Raji (cell line): ENCODE measurements around the gene NCF4.

Experiments
- POLR2A ChIP-seq: IDR thresholded peaks from 2 replicates; pipeline ENCODE4 v1.6.1; 2011; ENCODE audit warnings: low read depth, low read length, control low read depth; ENCODE audit not compliant: insufficient read depth

Gene NCF4

DNA sequence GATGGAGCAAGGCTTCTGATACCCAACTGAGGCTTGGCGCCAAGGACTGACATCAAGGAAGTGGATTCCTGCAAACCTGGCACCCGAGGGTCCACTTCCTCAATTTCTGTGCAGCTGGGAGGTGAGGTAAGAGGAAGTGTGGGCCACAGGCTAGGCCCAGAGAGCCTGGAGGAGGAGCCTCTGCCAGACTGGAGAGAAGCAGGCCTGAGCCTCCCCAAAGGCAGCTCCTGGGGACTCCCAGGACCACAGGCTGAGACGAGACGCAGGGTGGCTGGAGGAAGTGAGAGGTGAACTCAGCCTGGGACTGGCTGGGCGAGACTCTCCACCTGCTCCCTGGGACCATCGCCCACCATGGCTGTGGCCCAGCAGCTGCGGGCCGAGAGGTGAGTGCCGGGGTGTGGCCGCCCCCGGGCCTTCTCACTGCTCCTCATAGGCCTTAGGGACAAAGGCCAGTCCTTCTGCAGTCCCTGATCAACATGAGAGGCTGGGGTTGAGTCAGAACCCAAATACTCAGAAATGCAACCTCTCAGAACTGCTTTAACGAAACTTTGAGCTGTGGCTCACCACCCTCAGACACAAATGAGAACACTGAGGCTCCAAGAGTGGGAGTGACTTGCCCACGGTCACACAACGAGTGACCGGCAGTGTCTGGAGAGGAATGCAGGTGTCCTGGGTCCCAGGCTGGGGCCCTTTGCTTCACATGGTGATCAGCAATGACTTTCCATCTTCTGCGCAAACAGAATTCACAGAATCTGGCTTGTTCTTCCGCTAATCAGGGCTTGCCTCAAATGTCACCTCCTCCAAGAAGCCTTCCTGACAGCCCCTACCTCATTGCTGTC is at the start of gene NCF4:
NCF4 (plus strand) TSS at position 186 of the 839 bp plus-strand sequence; CDS start at position 352, 166 bp downstream.
- TF ChIP-seq POLR2A: peak; percentile 68

DNA sequence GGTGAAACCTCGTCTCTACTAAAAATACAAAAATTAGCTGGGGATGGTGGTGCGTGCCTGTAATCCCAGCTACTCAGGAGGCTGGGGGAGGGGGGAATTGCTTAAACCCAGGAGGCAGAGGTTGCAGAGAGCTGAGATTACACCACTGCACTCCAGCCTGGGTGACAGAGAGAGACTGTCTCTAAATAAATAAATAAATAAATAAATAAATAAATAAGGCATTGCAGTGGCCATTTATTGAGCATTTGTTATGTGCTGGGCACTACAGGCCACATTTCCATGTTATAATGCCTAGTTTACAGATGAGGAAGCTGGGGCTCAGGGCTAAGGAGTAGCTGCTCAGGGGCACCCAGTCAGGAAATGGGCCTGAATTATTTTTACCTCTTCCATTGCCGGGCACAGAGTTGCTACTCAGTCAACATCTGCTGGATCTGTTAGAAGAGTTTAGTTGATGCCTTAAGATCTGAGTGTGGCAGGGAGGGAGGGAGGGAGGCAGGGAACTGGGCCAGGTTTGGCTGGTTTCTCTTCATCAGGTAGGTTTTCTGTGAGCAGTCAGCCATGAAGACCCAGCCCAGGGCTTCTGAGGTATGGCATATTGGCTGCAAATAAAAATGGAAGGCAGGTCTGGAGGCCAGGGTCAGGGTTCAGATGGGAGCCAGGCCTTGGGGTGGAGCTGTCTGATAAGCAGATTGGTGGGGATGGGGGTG is 49.6 kb upstream of the NCF4 start:
- TF ChIP-seq POLR2A: no peak

DNA sequence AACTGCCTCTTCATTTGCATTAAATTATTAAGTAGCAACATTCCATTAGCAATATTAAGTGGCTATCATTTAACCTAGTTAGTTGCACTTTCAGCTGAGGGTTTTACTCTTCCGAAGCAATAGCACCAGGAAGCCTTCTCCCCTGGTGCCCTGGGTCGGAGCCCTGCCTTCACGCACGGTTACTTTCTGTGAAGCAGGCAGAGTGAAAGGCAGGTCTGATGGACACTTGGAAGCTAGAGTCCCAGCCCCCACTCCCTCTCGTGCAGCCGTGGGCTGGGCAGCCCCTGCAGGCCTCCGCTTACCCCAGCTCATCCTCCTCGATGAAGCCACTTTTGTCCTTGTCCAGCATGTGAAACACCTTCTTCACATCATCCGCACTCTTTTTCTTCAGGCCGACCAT is 46.0 kb upstream of the NCF4 start:
- no peak for TF ChIP-seq POLR2A

DNA sequence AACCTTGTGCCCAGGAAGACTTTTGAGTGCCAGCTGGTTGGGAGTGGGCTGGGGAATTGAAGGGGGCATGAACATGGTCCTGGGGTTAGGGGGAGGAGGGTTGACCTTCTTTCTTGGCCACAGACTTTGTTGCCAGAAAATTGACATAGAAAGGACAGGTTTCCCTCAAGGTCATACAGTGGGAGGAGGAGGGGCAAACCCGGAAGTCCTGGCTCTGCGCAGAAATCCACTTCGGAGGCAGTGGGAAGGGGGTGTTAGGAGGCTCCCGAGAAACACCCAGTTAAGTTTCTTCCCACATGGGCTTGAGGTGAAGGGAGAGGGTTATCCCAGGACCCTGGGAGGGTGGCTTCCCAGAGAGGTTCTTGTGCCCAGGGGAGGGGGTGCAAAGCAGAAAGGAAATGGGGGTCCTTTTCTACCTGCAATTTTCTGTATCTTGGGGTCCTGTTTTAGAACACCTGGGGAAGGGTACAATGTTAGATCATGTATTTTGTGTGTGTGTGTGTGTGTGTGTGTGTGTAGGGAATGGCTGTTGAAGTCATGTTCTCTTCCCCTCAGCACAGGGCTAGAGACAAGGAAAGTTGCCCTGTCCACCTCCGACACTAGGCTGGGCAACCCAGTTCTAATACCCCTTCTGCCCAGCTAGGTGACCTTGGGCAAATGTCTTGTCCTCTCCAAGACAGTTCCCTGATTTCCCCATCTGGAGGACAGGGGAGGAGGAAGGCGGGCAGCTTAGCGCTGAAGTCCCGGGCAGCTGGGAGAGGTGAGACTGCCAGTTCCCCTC is 45.1 kb upstream of the NCF4 start:
- no peak for TF ChIP-seq POLR2A

DNA sequence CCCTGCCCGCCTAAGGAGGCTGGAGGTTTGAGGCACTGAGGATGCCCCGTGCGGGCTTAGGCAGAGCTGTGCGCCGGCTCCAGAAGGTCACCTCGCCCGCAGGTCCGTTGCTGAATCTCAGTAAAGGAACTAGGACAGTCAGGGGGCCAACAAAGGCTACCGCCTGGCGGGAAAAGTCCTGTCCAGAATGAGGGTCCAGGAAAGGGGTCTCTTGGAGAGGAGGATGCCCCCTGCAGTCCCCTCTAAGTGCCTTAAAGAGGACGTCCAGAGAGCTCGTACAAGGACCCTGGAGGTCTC is 44.5 kb upstream of the NCF4 start:
- no peak for TF ChIP-seq POLR2A

DNA sequence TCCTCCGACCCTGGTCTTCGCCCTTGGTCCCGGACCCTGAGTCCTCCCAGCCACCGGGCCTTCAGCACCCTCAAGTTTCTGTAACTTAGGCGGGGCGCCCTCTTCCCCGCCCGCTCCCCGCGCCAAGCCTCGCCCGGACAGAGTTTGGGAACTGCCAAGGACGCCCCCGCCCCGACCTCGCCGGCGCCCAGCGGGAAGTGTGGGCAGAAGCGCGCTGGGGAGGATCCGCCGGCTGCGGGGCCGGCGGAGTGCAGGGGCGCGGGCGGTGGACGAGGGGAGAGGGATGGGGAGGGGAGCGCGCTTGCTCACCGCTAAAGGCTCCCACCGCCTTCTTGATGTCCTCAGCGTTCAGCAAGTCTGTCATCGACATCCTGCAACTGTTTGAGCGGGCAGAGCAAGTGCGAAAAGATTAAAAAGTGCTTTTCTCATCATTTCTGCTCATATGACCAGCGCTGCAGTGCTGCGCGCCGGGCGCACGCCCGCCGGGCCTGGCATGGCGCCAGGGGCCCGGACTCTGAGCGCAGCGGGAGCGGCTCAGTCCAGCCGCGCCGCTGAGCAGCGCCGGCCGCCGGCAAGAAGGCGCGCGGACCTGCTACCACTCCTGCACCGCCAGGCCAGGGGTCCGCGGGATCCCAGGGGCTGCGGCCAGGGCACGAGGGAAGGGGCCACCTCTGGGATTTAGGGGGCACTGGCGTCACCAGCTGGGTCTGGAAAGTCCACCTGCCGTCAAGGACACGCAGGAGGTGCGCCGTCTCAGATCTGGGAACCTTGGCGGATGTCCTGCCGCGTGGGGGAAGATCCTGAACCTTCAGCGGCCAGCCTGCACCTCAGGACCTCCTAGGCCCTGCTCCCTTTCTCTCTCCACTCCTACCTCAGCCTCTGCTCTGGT is 43.9 kb upstream of the NCF4 start, which contains the start of gene PVALB:
PVALB (minus strand) TSS at position 400 of the 889 bp plus-strand sequence; CDS start at position 370, 30 bp downstream.
- no peak for TF ChIP-seq POLR2A

DNA sequence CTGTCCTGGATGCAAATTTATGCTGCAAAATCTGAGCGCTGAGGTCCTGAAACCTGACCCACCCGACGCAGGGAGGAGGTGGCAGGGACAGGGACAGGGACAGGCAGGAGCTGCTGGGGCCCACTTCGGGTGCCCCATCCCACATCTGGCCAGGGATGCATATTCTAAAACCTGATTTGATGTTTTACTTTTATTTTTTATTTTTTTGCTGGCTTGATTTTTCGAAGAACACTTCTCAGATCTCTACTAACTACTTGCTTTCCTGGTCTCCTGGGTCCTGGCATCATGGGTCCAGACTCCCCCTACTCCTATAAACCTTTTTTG is 43.3 kb upstream of the NCF4 start:
- no peak for TF ChIP-seq POLR2A

DNA sequence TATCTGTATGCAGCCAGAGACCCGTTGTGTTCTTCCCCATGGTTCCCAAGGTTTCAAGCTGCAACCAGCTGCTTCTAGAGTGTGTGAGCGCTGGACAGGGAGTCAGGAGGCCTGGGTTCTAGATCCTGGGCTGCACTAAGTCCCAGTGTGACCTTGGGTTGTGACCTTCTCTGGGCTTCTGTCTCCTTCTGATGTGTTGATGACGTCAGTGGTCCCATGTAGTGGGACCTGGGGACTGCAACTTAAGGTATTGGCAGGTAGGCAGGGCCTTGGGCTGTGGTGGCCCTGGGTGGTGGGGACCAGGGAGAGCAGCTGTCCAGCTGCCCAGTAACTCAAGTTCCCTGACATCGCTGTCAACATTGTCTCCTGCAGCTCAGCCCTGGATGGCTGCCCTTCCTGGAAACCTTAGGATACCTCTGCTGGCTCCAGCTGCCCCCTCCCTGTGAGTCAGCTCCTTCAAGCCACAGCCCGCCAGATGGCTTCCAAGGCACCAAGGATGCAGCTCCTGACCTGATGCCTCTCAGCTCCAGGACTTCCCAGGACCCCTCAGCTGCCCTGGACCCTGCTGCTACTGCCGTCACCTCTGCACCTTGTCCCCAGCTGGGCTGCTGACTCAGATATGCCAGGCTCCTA is 42.7 kb upstream of the NCF4 start:
- TF ChIP-seq POLR2A: no peak

DNA sequence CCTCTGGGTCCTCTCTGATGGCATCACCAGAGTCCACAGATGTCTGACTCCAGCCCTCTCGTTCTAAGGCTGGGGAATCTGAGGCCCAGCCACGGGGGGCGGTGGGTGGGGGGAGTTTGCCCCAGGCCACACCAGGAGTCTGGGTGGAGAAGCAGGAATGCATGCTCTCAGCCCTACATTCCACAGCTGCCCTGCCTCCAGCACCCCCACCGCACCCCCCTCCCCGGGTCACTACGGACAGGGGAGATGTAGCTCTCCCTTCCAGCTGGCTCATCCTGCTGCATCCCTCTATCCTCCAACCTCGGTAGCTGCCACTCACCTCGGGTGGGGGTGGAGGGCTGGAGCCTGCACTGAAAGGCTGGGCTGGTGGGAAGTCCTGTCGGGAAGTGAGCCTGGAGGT is 41.7 kb upstream of the NCF4 start:
- no peak for TF ChIP-seq POLR2A

DNA sequence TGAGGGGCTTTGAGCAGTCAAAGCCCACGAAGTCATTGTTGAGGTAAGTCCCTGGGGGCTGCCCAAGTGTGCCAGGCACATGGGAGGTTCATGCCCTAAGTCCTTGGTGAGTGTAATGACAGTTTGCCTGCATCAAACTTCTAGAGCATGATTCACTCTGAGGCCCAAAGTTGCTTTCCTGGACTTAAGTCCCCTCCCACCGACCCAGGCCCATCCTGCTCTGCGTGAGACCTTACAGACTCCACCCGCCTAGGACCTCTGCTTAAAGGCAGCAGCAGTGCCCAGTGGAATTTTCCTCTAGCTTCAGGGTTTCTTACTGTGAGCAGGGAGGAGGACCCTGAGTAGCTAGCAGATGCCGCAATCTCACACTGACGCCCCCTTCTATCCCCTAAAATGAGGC is 38.2 kb upstream of the NCF4 start:
- TF ChIP-seq POLR2A: no peak

DNA sequence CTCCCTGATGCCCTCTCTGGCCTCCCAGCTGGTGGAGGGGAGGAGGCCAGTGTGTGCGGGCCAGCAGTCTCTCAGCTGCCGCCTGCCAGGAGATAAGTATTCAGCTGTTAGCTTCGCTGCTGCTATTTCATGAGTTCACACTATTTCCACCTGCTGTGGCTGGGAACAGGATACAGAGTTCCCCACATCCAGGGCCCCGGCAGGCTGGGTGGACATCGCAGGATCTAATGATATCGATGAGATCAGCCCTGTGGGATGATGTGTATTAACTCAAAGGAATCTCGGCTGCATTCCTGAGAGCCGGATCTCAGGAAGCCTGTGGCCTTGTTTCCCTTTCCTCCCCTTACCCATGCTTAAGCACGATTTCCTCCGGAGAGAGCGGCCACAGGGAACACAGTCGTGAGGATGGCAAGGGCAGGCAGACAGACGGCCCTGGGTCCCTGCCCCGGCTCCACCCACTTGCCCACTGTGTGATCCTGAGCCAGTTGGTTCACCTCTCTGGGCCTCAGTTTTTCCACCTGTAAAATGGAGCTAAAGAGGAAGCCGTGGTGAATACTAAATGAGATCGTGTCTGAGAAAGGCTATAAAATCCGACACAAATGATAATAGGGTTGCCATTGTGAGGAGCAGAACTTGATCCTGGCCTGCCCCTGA is 37.5 kb upstream of the NCF4 start:
- no peak for TF ChIP-seq POLR2A

DNA sequence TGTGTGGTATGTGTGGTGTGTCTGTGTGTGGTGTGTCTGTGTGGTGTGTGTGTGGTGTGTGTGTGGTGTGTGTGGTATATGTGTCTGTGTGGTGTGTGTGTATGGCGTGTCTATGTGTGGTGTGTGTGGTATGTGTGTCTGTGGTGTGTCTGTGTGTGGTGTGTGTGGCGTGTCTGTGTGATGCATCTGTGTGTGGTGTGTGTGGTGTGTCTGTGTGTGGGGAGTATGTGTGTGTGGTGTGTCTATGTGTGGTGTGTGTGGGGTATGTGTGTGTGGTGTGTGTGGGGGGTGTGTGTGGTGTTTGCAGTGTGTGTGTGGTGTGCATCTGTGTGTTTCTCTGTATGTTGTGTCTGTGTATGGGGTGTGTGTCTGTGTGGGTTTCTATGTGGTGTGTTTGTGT is 36.2 kb upstream of the NCF4 start:
- no peak for TF ChIP-seq POLR2A

DNA sequence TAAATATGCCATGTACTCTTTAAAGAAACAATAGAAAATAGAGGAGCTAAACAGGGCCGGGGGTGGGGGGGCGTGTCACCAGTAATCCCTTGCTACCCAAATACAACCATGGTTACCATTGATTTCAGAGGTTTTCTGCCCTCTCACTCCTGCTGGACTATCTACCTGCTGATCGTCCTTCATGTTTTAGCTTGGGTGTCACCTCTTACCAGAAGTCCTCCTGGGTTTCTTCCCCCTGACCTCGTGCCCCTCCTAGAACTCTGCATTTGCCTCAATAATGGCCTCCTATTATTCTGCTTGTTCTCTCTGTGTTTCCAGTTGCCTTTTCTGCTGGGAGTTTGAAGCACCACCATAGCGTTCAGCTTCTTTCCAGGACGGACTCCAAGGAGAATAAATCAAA is 34.5 kb upstream of the NCF4 start:
- no peak for TF ChIP-seq POLR2A

DNA sequence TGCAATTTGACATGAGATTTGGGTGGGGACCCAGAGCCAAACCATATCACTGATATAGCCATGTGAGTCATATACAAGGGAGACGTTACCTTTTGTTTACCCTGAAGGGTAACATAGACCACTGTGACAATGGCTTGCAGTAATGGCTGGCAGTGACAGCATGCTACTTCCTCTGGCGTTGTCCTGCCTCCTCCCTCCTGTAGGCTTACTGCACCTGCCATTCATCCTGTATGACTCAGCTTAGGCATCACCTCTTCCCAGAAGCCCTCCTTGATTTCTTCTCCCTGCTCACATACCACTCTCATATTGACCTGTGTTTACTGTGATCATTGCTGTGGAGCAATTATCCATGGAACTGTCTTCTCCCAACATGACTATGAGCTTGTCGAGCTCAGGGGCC is 32.0 kb upstream of the NCF4 start:
- no peak for TF ChIP-seq POLR2A
